HG03064 (cell line): ENCODE data around the gene GRAMD2A.

Source experiments
- ATAC-seq: cut with Tn5 transposase; IDR thresholded peaks from one replicate; pipeline ENCODE4 v1.9.1; 2021; ENCODE audit warnings: low read depth; ENCODE audit not compliant: unreplicated experiment

Gene GRAMD2A

DNA sequence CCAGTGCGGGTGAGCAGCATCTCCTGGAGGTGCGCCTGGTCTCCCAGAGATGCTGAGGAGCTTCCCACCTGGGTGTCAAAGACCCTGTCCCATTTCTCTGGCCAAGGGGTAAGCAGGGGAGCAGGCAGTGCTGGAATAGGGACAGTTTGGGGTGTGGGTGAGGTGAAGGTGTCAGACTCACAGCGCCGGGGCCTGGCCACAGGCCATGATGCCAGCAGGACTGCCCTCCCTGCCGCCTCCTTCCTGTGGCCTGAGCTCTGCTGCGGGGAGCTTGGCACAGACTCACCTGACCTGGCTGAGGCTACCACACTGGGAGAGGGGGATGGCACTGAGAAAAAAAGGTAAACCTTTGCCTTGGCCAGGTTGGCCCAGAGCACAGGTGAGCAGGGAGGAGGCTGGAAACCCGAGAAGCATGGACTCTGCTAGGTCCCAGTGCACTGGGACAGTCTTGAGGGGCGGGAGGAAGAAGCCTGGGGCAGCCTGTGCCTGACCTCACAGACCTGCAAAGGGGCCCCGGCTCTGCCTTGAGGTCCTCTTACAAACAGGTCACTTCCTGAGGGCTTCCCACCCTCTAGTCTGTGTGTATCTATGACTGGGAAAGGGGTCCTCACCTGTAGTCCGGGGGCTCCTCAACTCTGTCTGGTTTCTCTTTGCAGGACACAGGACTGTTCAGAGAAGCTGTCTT lies 28.2 kb downstream of the GRAMD2A start:
- no peak for ATAC-seq

DNA sequence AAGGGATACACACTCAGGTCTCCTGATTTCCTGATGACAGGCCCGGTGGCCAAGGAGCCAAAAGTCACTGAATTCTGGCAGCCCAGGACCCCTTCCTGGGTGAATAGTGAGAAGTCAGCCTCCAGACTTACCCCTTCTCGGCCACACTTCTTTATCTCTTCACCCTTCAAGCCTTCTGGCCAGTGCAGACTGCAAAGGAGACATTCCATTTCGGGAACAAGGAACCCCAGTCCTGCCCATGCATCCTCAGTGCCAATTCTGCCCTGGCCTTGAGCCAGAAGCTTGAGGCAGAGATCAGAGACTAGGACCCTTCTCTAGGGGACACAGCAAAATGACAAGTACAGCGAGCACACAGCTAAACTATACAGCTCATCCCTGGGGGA lies 28.8 kb downstream of the GRAMD2A start:
- no peak for ATAC-seq

DNA sequence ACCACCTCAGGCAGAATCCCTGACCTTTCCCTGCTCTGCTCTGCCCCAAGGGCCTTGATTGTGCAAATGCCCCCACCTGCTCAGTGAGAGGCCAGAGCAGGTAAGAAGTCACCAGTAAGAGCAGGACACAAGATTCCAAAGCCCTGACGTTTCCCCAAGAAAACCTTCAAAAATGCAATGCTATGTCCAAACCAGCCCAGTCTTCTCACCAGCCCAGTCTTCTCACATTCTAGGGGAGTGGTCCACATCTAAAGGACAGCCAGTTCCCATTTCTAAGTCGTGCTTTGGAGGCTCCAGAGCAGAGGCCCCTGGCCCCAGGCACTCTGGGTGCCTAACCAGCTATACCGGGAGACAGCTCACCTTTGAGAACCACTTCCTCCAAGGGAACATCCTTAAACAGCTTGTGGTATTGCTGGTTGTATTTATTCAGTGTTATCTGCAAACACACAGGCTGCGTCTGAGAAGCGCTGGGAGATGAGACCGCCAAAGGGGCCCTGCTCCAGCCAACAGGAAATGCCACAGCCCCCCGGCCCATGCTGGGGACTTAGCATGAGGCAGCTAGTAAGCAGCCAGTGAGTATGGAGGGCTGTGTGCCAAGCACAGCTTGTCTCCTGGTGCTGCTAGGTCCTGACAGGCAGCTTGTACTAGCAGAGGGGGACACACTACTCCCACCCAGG lies 29.3 kb downstream of the GRAMD2A start:
- ATAC-seq: no peak

DNA sequence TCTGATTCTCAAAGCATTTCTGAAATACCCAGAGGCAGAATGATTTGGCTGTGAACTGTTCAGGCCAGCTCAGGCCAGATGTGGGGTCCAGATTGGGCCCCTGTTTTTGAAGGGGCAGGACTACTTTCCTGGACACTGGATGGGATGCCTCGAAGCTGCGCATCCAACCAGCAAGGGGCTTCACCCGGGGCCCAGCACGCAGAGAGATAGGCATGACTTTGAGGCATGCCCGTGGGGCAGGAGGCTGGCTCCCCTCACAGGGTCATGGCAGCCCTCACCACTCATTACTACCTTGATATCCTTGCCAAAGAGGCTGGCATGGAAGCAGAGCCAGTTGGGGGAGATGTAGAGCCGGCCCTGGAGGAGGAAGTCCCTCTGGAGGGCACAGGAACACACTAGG lies 30.1 kb downstream of the GRAMD2A start:
- ATAC-seq: no peak

DNA sequence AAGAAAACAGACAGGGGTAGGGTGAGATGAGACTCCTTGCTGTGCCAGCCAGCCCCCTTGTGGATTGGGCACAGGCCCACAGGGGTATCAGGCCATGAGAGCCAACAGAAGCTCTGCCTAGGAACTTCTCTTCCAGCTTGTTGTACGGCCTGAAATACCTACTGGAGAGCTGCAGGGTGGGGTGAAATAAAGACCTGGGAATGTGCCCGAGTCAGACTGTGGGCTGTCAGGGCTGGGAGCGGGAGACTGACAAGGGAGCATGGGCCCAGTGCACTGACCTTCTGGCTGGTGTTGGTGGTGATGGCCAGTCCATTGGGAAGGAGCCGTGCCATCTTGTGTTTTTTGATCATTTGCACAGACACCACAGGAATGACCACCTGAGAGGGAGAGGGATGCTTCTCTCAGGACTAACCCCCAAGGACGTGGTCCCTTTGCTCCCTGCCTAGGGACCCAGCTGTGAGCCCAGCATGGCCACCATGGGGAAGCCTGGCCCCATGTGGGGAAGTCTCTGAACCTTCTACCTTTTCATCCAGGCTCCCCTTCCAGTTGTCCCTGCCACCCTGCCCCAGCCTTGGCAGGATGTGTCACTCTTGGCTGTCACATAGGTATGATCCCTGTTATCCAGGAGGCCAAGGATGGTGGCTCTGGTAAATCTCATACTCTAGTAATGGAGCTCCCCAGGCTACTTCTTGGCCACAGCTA lies 30.7 kb downstream of the GRAMD2A start:
- no peak for ATAC-seq

DNA sequence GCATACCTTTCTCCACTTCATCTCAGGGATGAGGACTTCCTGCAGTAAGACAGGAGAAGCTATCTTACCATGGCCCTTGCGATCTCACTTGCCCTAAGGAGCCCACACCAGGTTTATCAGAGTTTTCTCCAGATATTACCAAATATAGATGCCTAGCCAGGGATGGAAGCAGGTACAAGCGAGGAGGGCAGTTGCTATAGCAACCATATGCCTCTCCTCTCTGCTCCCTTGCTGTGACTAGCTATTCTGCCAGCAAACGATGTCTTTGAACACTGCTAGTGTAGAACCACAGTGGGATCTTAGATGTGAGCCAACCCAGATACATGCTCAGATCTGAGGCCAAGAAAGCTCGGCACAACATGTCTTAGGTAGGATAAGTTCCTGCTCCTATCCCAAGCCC lies 33.9 kb downstream of the GRAMD2A start:
- ATAC-seq: no peak

DNA sequence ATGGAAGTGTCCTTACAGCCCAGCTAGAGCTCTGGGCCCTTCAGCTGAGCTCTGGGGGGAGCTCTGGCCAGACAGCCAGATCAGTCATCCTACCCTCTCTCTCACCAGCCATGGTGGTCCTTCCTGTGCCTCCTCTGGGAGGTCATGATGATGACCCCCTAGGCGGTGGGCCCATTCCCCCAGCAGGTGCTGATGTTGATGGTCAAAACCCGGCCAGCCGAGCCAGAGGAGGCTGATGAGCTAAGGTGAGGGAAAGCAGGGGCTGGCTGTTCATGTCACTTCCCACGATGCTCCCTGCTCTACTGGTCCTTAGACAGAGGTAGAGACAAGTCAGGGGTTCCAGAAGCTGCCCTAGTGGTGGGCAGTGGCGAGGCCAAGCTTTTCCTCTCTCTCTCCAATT lies 35.0 kb downstream of the GRAMD2A start:
- no peak for ATAC-seq

DNA sequence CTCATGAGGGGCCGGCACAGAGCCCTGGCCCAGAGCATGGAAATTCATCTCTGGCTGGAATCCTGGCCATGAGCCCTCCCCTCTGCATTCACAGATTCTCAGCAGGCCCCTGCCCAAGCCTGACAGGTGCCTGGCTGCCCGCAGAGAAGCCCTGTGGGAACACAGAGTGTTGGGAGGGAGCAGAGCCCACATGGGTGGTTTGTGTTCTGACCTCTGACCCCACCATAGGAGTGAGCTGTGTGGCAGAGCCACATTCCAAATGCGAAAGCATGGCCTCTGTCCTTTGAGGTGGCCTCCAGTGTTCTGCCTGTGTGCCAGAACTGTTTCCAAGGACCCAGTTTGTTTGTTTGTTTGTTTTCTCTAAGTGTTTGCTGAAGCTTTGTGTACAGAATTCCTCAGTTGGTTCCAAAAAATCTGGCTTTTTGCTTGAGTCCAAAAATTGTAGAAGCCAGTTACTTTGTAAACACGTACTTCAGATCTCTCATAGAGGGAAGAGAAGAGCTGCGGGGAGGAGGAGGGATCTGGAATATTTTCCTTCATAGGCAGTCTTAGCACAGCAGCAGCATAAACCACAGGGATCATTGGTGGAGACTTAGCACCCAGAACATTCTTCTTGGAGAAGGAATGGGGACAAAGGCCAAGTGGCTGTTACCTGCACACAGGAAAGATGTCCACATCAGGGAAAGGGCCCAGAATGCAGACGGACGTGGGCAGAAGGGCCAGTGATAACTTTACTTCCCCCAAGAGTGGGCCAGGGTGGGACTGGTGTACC lies 36.0 kb downstream of the GRAMD2A start:
- no peak for ATAC-seq

DNA sequence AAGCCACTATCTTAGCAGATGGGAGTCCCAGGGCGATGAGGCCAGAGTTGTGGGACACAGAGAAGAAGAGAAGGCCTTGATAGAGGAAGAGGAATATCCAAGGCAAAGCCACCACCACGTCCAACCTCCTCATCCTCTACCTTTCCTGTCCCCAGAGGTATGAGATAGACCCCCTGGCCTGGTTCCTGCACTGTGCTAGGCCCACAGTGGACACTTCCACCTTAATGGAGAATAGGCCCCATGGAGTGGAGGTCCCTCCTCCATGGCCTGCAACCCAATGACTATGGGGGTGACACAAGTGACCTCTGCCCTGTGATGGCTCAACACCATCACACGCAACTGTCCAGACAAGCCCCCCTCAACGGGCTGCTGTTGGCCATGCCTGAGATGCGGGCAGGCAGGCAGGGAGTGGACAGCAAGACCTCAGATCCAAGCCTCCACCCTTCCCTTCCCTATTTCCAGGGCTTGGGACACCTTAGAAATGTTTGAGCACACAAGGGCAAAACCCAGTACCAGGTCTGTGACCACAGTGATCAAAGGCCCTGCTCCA lies 36.8 kb downstream of the GRAMD2A start:
- ATAC-seq: no peak

DNA sequence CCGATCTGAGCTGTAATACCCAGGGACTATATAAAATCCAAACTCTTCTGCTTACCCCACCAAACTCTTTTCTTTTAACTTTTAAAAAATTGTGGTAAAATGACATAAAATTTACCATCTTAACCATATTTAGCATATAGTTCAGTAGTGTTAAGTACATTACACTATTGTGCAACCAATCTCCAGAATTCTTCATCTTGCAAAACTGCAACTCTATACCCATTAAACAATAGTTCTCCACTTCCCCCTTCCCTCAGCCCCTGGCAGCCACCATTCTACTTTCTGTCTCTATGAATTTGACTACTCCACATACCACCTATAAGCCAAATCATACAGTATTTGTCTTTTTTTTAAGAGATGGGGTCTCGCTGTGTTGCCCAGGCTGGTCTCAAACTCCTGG lies 40.7 kb downstream of the GRAMD2A start:
- ATAC-seq: no peak

DNA sequence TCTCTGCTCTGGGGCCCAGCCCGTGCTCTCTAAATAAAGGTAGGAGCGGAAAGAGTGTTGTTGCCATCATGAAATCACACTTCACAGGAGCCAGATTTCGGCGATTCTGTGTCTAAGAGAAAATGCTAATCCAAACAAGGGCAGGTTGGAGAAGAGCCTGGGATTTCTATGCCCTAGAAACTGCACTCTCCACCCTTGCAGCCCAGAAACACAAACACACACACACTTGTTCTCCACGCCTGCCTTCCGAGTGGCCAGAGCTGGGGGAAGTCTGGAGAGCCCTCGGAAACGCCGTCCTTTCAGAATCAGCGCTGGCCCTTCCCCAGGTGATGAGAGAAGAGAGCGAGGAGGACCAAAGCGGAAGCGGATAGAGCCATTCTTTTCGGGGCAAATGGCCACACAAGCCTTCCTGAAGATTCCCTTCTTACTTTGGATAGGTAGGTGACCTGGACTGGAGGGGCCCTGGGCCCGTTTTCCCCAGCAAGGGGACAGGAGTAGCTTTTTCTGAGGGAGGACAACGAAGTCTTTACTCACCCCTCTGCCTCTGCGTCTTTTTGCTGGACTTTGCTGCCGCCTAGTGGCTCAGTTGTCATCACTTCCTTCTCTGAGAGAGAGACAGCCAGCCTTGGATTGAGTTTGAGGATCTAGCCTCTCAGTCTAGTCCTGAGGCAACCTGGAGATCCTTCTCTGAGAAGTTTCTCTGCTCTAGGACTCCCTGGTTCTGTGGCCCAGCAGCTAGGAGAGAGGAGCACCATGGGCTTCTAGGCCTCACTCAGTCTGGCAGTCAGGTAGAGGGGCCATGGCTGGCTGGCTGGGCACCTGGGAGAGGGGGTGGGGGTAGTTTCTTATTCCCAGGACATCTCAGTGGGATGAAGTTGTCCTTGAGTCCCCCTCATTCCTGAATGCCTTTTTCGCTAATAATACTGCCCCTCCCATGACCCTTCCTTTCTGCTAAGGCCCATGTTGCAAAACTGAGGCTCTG lies 41.7 kb downstream of the GRAMD2A start:
- ATAC-seq: no peak

DNA sequence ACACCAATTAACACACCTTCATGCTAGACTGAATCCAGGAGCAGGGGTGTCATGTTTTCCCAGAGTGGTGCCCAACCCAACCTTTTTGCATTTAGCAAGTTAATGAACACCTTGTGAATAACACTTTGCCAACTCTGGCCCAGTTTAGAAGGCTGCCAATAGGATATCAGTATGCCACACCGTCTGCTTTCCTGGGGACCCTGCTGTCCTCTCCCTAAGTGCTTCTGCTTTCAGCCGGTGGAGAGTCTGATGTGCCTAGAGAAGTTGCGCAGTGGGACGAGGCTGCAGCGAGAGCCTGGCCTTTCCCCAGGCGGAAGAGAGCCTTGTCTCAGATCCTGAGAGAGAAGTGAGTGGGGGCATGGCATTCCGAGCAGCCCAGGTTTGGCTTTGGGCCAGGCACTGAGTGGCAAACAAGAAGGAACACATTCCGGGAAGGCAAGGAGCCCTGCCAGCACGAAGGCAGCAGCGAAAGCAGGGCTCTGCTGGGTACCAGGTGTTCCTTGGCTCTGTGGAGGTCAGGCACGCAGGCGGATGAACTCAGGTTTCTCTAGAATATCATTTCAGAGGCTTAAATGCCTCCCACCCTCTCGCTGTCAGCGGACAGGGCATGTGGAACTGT lies 42.5 kb downstream of the GRAMD2A start:
- no peak for ATAC-seq

DNA sequence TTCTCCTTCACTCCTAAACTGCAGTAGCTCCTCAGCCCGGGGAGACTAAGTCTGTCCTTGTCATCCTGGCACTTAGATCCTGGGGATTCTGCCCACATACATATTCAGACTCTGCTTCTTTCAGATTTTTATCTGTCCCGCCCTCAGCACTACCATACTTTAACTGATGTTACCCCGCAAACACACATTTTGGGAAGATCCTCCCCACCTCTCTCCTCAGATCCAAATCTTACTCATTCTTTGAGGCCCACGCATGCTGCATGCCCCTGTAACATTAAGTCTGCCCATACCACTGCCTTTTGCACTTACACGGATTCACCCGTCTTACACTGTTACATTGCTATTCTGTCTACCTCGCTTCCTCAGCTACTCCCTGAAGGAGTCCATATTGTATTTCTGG lies 43.3 kb downstream of the GRAMD2A start:
- no peak for ATAC-seq

DNA sequence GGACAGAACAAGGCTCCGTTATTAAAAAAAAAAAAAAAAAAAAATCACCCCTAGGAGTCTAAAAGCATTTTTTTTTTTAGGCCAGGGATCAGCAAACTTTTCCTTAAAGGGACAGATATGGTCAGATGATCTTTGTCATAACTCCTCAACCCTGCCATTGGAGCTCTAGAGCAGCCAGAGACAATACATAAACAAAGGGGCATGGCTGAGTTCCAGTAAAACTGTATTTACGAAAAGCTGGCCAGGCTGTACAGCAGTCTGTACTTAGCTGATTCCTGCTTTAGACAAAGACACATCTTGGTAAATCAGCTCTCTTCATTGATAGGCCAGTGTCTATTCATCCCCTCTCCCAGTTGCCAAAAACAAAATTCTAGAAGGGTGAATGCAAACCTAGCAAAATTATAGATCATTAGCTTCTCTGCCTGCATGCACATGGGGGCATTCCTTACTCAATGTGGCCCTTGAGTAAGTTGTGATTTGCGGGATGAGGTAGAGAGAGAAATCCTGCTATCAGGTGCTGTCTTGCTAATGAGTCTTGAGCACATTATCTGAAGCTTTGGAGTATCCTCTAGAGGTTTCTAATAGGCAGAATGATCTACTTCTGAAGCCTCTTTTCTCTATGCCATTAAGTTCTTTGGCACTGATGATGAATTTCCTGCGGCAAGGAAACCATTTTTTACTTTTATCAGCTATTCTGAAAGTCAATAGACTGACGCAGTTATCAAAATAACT lies 44.2 kb downstream of the GRAMD2A start:
- ATAC-seq: no peak

DNA sequence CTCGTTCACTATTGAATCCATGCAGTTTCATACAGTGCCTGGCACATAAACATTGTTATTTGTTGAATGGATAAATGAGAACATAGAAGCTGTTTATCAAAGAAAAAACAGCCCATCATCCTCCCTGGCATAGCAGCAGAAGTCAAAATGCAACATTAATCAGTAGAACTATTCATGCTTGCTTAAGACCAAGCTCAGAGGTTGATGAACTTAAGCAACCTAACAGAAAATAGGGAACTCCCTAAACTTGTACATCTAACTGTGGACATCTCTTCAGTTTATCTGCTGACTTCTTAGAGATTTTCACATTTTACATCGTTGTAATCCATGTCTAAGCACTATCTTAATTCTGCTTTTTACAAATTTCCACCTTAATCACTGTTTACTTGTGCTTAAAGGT lies 50.2 kb downstream of the GRAMD2A start:
- ATAC-seq: no peak

DNA sequence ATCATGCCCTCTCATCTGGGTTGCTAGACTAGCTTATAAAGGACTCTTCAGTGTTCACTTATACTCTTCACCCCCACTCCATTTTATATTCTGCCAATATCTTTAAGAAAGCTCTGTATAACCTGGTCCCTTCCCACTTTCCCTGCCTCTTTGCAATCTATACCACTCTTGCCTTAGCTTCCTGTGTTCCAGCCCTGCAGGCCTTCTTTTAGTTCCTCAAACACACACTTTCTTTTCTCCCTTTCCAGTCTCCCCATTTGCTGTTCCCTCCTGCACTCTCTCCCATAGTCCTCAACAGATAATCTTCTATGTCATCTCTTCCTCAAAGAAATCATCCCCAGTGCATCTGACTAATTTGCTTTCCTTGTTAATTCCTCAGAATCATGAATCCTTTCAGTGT lies 50.7 kb downstream of the GRAMD2A start:
- no peak for ATAC-seq

DNA sequence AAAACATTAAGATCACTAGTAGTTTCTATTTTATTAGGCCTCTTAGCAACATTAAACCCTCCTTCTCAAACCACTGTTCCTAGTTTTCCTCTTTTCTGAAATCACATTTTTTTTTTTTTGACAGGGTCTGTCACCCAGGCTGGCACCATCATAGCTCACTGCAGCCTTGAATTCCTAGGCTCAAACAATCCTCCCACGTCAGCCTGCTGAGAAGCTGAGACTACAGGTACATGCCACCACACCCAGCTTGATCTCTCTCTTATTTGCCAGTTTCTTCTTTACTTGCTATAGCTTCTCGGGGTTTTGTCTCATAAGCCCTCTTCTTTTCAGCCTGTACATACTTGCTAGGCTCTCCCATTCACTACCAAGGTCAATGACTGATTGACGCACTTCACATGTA lies 51.4 kb downstream of the GRAMD2A start:
- ATAC-seq: no peak

DNA sequence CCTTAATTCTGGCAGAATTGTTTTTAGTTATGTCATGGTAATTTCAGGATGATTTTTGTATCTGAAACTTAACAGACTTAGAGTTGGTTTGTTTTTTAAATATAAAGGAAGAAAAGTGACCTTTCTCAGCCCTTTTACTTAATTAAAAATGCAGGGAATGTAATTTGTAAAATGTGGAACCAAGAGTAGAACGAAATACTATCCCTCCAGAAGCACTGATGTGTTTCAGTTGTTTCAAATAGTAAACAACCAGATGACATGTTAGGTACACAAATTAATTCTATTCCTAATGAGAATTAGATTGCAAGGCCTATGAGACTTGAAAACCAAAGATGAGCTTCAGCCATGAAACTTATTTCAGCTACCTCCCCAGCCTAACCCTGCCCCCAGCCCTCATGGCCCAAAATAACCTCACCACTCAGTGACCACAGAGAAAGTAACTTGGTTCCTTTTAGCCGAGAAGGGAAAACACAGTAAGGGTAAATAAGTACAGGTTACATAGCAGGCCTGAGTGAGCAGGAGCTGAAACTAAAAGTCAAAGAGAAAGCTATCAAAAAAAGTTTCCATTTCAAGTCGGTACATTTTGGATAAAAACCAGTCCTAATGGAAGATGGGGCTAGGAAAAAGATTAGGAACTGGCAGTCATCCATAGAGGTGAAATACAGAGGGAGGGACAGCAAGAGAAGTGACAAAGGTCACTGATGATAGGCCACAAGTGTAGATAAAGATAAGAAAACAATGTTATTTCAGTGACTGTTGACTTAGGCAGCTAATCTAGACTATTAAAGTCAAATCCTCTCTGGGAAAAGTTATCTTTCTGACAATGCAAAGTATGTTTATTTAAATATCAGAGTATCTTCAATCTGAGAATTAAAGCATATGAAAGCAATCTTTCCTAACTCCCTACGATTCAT lies 56.2 kb downstream of the GRAMD2A start:
- peak; percentile 99 for ATAC-seq
